GM18873 (cell line): ENCODE data around the gene LEAP2.

Experiments
- ATAC-seq: cut with Tn5 transposase; IDR thresholded peaks from one replicate; pipeline ENCODE4 v1.9.1; 2021; ENCODE audit warnings: mild to moderate bottlenecking, moderate library complexity, moderate number of reproducible peaks; ENCODE audit not compliant: unreplicated experiment, low FRiP score

The LEAP2 gene

DNA sequence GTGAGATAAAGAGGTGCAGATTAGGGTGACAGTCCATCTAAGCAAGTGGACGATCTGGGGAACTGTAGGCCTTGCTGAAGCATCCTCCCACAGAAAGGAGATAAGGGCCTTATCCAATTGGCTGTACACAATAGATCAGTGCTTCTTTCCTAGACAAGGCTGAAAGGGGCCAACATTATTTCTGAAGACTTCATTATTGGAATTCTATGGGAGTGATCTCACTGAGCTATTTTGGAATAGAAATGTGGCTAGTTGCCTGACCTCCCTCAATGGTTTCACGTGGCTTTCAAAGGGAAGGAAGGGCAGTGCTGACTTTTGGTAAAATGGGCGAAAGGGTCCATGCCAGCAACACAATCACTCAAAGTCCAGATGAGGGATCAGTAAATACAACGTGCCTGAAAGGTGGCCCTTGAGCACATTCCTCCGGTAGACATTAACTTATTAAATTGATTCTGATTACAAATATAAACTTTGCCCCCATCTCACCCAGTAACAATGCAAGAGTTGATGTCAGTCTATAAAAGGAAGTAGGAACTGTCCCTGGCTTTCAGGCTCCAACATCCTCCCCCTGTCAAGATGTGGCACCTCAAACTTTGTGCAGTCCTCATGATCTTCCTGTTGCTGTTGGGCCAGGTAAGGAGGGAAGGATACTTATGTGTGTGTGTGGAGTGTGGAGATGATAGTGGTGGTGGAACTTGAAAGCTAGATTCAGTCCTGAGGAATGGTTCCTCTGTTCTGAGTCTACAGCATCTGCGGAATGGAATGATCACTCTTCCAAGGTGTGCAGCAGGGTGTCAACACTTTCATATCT lies at the start of gene LEAP2:
Gene LEAP2 (plus strand): TSS at position 550 of the 811 bp plus-strand sequence. CDS start 27 bp downstream, at position 577.
- ATAC-seq, result no peak

- no peak for ATAC-seq
These were observed 49.0 kb upstream of the LEAP2 start for GRCh38 chr5:132824426-132824825.

DNA sequence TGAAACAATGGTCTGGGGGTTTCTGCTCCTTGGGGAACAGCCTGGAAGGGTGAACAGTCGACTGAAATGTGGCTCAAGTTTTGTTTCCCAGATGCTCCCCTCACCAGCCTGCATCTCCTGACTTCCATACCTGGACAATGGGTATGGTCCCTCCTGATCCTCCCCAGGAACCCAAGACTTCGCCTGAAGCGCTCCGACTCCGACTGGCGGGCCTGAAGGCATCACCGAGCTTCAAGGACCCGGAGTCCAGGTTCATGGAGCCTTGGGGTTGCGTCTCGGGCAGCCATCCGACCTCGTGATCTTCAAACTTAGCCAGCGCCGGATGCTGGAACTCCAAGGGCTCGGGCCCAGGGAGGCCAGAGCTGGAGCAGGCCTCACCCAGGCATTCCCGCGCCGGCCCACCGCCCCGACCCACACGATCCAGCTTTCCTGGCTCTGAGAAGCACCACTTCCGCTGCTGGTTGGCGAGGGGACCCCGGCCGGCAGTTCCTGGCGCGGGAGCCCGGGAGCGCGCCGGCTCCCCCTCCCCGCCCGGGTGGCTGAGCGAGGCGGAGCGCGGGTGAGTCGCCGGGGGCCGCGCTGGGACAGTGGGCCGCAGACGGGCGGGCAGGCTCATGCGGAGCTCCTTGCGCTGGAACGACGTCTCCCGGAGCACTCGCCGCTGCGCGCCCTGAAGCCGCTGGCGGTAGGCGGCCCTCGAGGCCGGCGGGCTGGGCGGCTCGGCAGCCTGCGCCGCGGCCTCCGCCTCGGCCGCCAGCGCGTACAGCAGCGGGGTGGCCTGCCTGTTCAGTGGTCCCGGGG lies 48.2 kb upstream of the LEAP2 start:
- no peak for ATAC-seq

GRCh38 chr5:132825834-132826391 lies 47.6 kb upstream of the LEAP2 start:
- ATAC-seq, result no peak

- ATAC-seq, result no peak
These were observed 46.9 kb upstream of the LEAP2 start for GRCh38 chr5:132826424-132827082.

DNA sequence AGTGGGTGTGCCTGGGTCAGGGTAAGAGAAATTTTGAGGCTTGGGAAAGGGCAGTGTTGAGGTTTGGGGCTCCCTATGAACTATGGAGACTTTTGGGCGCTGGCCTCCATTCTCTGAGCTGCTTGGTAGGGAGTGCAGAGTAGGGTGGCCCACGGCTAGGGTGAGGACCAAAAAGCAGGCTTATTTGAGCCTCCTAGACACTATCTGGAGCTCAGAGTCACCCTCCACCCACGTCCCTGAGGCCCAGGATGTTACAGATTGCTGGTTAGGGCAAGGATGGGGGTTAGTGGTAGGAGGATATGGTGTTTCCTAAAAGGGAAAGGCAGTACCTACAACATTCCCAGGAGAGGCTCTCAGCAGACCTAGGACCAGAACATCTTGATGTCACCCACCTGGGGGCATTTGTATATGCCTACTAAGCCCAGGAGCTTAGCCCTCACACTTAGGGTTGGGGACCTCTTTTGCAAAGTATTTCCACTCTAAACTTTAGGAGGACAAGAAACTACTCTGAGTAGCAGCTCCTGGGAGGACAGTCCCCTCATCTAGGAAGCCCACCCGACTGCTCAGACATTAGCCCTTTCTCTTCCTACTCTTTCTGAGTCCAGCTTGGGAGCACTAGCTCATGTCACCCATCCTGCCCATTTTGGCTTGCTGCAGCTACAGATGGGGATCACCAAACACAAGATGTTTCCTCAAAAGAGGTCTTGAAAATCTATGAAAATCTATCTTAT lies 45.4 kb upstream of the LEAP2 start:
- ATAC-seq, result no peak

DNA sequence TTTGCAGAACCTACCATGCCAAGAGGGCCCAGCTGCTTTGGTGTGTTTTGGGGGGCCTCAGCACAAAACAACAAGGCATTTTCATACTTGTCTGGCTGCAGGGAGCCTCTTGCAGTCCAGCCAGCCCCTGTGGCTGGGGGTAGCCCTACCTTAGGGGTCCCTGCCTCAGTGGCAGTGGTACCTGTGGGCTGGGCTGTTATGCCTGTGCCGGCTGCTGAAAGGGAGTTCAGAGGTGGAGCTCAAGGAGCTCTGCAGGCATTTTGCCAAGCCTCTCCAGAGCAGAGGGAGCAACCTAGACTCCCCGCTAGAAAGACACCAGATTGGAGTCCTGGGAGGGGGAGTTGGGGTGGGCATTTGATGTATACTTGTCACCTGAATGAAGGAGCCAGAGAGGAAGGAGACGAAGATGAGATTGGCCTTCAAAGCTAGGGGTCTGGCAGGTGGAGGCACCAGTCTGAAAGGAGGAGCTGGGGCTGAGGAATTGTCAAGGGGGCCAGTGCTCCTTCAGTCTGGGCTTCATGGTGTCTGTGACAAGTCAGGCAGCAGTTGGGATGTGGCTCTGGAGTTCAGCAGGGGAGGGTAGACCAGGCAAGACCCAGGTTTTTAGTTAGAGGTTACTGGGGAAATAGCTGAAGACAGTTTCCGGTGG lies 44.5 kb upstream of the LEAP2 start:
- no peak for ATAC-seq

DNA sequence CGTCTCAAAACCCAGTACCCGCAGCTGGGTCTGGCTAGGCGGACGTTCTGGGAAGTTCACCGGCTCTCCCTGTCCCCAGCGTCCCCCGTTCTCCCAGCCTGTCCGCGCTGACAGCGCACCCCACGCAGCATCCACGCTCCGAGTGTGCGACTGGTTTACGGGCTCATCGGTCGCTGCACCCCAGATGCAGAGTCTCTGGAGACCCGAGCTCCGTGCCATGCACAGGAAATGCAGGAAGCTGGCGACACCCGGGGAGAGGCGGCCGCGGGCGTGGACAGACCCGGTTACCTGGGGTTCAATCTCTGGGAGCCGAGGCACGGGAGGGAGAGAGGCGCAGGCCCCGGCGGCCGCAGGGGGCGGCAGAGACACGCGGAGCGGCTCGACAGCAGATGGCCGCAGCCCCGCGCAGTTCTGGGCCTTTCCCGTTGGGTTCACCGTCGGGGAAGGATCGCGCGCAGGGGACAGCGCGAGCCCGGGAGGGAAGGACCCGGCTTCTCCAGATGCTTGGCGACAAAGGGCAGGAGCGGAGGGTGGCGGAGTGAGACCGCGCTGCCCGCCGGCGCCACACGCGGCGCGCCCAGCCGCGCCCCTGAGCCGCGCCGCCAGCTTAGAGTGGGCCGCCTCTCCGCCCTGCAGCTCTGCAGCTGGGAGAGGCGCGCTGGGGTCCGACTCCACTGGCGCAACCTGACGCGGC lies 43.6 kb upstream of the LEAP2 start:
- peak; percentile 50 for ATAC-seq

DNA sequence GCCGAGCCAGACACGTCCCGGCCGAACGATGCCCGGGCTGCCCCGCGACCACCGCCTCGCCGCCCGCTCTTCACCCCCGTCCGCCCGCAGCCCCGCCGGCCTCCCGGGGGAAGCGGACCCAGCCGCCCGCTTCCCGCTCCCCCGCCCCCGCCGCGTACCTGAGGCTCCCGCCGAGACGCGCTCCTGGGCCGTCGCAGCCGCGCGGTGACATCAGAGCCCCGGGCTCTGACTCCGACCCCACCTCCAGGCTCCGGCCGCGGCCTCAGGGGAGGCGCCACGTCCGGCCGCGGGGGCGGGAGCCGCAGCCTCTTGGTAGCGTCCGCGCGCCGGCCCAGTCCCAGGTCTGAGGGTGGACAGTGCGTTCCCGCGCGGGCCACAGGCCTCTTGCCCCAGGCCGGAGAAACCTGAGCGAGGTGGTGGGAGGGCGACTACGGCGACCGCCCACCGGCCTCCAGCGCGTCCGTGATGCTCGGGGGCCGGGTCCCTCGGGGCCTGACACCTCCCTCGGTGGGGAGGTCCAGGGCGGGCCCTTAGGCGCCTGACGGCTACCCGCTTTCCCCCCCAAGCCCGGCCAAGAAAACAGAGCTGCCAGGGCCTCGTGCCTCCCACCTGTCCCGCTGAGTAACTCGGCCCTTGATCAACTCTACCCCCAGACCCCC lies 42.9 kb upstream of the LEAP2 start, which contains the start of gene SHROOM1:
Gene SHROOM1 (minus strand): TSS at position 212 of the 659 bp plus-strand sequence. CDS start 4,507 bp downstream, outside the sequence.
- peak; percentile 35 for ATAC-seq

- no peak for ATAC-seq
These were observed 42.2 kb upstream of the LEAP2 start for GRCh38 chr5:132831095-132831860.

DNA sequence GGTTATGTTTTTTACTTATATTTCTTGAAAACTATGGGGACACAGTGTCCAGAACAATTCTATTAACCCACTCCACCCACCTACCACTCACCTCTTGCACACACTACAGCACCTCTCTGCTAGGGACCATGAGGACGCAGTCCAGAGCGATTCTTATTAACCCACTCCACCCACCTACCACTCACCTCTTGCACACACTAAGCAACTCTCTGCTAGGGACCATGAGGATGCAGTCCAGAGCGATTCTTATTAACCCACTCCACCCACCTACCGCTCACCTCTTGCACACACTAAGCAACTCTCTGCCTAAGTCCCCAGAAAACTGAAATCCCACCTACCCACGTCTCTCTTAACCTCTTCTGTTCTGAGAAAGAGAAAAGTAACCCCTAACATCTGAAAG lies 40.9 kb upstream of the LEAP2 start:
- no peak for ATAC-seq

DNA sequence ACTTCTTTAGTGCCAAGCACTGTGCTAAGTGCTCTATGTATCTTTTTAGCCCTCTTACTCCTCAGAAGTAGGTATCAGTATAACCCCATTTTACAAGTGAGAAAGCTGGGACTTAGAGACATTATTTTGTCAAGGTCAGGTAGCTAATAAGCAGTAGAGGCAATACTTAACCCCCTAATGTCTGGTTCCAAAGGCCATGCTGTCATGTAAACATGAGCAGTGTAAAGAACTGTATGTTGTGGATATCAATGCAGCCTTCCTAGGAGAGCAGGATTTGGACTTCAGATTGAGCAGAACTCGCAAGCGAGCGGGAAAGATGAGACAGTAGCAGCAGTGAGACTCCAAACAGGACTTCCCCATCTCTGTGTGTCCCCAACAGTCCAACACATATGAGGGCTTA lies 39.4 kb upstream of the LEAP2 start:
- ATAC-seq, result no peak

- ATAC-seq, result no peak
These were observed 36.6 kb upstream of the LEAP2 start for GRCh38 chr5:132836852-132837251.

DNA sequence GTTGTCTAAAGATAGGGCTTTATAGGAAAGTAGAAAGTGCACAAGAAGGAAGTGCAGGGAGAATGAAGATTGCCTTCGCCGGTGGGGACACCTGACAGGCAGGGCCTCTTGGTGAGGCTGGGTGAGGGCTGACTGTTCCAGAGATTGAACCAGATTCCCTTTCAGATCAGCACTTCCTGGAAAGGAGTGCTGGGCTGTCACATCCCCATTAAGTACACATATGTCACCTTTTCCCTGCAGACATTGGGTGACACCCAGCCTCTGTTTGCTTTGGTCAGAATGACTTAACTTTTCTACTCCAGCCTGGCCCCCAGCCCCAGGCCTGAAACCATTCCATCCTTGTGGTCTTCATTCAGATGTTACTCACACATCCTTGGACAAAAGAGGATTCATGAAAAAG lies 35.6 kb upstream of the LEAP2 start:
- ATAC-seq, result no peak

GRCh38 chr5:132838516-132839282 lies 34.8 kb upstream of the LEAP2 start:
- ATAC-seq, result no peak

GRCh38 chr5:132839426-132840301 lies 33.8 kb upstream of the LEAP2 start:
- no peak for ATAC-seq
